H1 (cell line): ENCODE results near the gene CCDC83. TPM values are rescaled to one million over a fixed set of nuclear protein-coding genes. Genes with fewer than 3 reads are reported as not detected.

Source experiments
- BACH1 ChIP-seq: IDR thresholded peaks from 2 replicates; pipeline ENCODE4 v1.6.1; 2012; ENCODE audit warnings: low read length, improper control_type of control experiment
- BCL11A ChIP-seq, 2 experiments: IDR thresholded peaks; one replicate each; pipeline ENCODE4 v1.6.1; 2011; ENCODE audit warnings: low read depth in 2 of 2, low read length in 2 of 2, mild to moderate bottlenecking in 2 of 2
- CBX8 ChIP-seq: fragments of 300-800, 300-1000 bp; sonication (generic); IDR thresholded peaks from 2 replicates; pipeline ENCODE4 v1.7.1; 2016; ENCODE audit warnings: low read depth, low read length, borderline replicate concordance
- GABPA ChIP-seq: IDR thresholded peaks from 2 replicates; pipeline ENCODE4 v1.6.1; 2011; ENCODE audit warnings: mild to moderate bottlenecking, low read length, moderate library complexity, borderline replicate concordance; ENCODE audit not compliant: insufficient read depth
- JUN ChIP-seq: IDR thresholded peaks from 2 replicates; pipeline ENCODE4 v1.6.1; 2011; ENCODE audit warnings: low read depth, mild to moderate bottlenecking, improper control_type of control experiment, low read length
- KDM1A ChIP-seq: fragments of 200-600, 300-600 bp; sonication (generic); IDR thresholded peaks from 2 replicates; pipeline ENCODE4 v1.7.1; 2016; ENCODE audit warnings: mild to moderate bottlenecking, low read length, borderline replicate concordance
- KDM5A ChIP-seq: fragments of 200-600 bp; IDR thresholded peaks from 2 replicates; pipeline ENCODE4 v1.7.1; 2012; ENCODE audit warnings: mild to moderate bottlenecking, low read length, inconsistent platforms, mixed read lengths
- PHF8 ChIP-seq: fragments of 200-600 bp; sonication (generic); conservative IDR thresholded peaks from 2 replicates; pipeline ENCODE4 v1.7.1; 2012; ENCODE audit warnings: low read depth, mild to moderate bottlenecking, inconsistent platforms, low read length, moderate library complexity
- POLR2A ChIP-seq, 2 experiments: IDR thresholded peaks; 1 replicate in 1 of 2; 2 replicates in 1 of 2; pipeline ENCODE4 v1.6.1; 2011; ENCODE audit warnings: low read depth in 2 of 2, low read length in 2 of 2, mild to moderate bottlenecking in 2 of 2; ENCODE audit errors: control extremely low read depth in 1 of 2
- RBBP5 ChIP-seq: IDR thresholded peaks from 2 replicates; pipeline ENCODE4 v1.7.1; 2012; ENCODE audit warnings: low read depth, mild to moderate bottlenecking, inconsistent platforms, low read length, moderate library complexity, borderline replicate concordance
- RFX5 ChIP-seq: IDR thresholded peaks from 2 replicates; pipeline ENCODE4 v1.6.1; 2011; ENCODE audit warnings: low read depth, low read length, improper control_type of control experiment, borderline replicate concordance
- RNF2 ChIP-seq: fragments of 200-900, 300-1000 bp; sonication (generic); IDR thresholded peaks from 2 replicates; pipeline ENCODE4 v1.7.1; 2016; ENCODE audit warnings: borderline replicate concordance, low read depth, mild to moderate bottlenecking, antibody characterized with exemption, low read length; ENCODE audit not compliant: poor library complexity, severe bottlenecking; ENCODE audit errors: missing control alignments
- RXRA ChIP-seq: IDR thresholded peaks from 2 replicates; pipeline ENCODE4 v1.6.1; 2011; ENCODE audit warnings: low read depth, mild to moderate bottlenecking, low read length, moderate library complexity; ENCODE audit not compliant: insufficient read depth
- SIN3A ChIP-seq, 2 experiments: IDR thresholded peaks in 1 of 2; conservative IDR thresholded peaks in 1 of 2; 2 replicates each; pipeline ENCODE4 v1.6.1; 2011 to 2012; ENCODE audit warnings: low read length in 2 of 2, improper control_type of control experiment in 1 of 2, low read depth in 1 of 2, mild to moderate bottlenecking in 1 of 2
- SIX5 ChIP-seq: IDR thresholded peaks from 2 replicates; pipeline ENCODE4 v1.6.1; 2011; ENCODE audit warnings: mild to moderate bottlenecking, low read depth, low read length
- SP2 ChIP-seq: IDR thresholded peaks from 2 replicates; pipeline ENCODE4 v1.6.1; 2012; ENCODE audit warnings: mild to moderate bottlenecking, low read length, inconsistent platforms
- SRF ChIP-seq: IDR thresholded peaks from 2 replicates; pipeline ENCODE4 v1.6.1; 2011; ENCODE audit warnings: mild to moderate bottlenecking, low read depth, low read length, moderate library complexity
- SUZ12 ChIP-seq: fragments of 200-600 bp; sonication (generic); IDR thresholded peaks from 2 replicates; pipeline ENCODE4 v1.6.1; 2012; ENCODE audit warnings: mild to moderate bottlenecking, inconsistent platforms, low read length, moderate library complexity, mixed read lengths
- TAF7 ChIP-seq: optimal IDR thresholded peaks from 2 replicates; pipeline ENCODE3; 2011; ENCODE audit warnings: low read depth, mild to moderate bottlenecking, inconsistent platforms, low read length, moderate library complexity, borderline replicate concordance
- TBP ChIP-seq: IDR thresholded peaks from 2 replicates; pipeline ENCODE4 v1.6.1; 2011; ENCODE audit warnings: low read depth, low read length, improper control_type of control experiment
- YY1 ChIP-seq: IDR thresholded peaks from 2 replicates; pipeline ENCODE4 v1.6.1; 2011; ENCODE audit warnings: low read depth, mild to moderate bottlenecking, low read length
- ZNF274 ChIP-seq: IDR thresholded peaks from 2 replicates; pipeline ENCODE4 v1.7.0; 2012; ENCODE audit warnings: low read length, borderline replicate concordance; ENCODE audit errors: extremely low read depth
- polyA plus RNA-seq, 7 experiments: library from polyadenylated mRNA; depleted of rRNA in 3 of 7; stranded (reverse) in 5 of 7; unstranded in 2 of 7; fragments of >200 nt in 5 of 7; fragments of 200-250 nt in 2 of 7; gene quantifications; 1 replicate in 5 of 7; 2 replicates in 1 of 7; 4 replicates in 1 of 7; pipeline versions ENCODE4 v1.2.1 to v1.2.3, GENCODE V29; 2011 to 2013; ENCODE audit warnings: missing spikeins in 2 of 7, mixed read lengths in 2 of 7
- total RNA-seq: library from RNA; stranded (reverse); fragmentation: NEBNext Ultra II Directional; extraction: Animal tissue kit (Norgen Biotek cat#: 25700); gene quantifications from 2 replicates; pipeline ENCODE4 v1.2.1, GENCODE V29; 2021
- TF ChIP-seq, protein P1 (sequence below): IDR thresholded peaks from 2 replicates; pipeline ENCODE4 v1.6.1; 2011; ENCODE audit warnings: low read depth, mild to moderate bottlenecking, low read length; ENCODE audit not compliant: insufficient read depth
- TF ChIP-seq, protein P2 (sequence below): IDR thresholded peaks from 2 replicates; pipeline ENCODE4 v1.6.1; 2012; ENCODE audit warnings: inconsistent platforms

Gene CCDC83
- total and polyA plus RNA-seq, 2 of the 8 experiments (the other 6 are each of a cell fraction or from before 2014, with no cell fraction given), result not detected

DNA sequence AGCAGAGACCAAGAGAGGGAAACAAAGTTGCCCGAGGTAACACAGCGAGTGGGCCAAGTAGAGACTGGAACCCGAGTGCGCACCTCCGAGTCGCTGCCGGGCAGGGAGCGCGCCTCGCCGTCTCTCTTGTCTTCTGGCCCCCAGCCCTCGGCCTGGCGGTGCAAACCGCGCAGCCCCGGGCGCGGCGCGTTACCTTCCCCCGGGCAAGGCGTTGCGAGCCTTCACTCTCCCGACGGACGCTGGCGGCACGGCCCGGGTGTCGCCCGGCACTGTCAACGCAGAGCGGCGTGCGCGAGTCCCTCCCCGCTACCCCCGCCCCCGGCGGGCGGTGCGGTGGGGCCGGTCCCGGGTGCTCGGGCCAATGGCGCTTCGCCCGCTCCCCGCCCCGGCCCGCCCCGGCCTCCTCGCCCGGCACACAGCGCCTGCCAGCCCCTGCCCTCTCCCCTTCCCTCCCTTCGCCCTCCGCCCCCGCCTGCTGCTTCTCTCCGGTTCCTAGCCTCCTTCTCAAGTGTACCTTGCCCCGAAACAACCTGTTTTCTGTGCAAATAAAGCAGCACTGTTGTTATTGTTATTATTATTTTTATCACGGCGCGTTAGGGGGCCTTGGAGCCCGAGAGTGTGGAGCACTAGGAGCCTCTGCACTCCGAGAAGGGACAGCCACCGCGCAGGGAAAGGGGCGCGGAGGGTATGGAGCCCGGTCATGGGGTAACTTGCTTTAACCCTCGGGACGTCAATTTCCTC lies 44.1 kb upstream of the CCDC83 start, which contains the start of gene SYTL2 (continued):
- TF ChIP-seq BACH1, result no peak
- TF ChIP-seq GABPA, result no peak
- no peak for TF ChIP-seq SUZ12
- TF ChIP-seq POLR2A (IDR thresholded peaks at IDR 0.05; ENCODE audit: control extremely low read depth in 1 of 2, low read depth in 2 of 2, low read length in 2 of 2), result 0 out of 3 replicates have a peak, but pooled peaks of 1 of the 2 experiments have one; percentile 18
- no peak for TF ChIP-seq SP2
- TF ChIP-seq SIN3A (conservative IDR thresholded peaks at IDR 0.05 in 1 of 2, IDR thresholded peaks at IDR 0.05 in 1 of 2; ENCODE audit: low read depth in 1 of 2, low read length in 2 of 2), result no peak; a peak in 1 of 4 replicates
- peak; percentile 35; the same call in 1 of the 2 replicates for TF ChIP-seq TBP
- peak; percentile 17; the same call in 1 of the 2 replicates for TF ChIP-seq YY1
- TF ChIP-seq RBBP5, result peak; percentile 95
- TF ChIP-seq SRF, result no peak
- TF ChIP-seq RFX5, result no peak
- TF ChIP-seq, protein P1, sequence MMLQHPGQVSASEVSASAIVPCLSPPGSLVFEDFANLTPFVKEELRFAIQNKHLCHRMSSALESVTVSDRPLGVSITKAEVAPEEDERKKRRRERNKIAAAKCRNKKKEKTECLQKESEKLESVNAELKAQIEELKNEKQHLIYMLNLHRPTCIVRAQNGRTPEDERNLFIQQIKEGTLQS, result no peak
- TF ChIP-seq ZNF274, result no peak
- TF ChIP-seq SIX5, result no peak
- TF ChIP-seq, protein P2, sequence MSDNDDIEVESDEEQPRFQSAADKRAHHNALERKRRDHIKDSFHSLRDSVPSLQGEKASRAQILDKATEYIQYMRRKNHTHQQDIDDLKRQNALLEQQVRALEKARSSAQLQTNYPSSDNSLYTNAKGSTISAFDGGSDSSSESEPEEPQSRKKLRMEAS, result peak; percentile 88
- TF ChIP-seq RNF2, result no peak
- no peak for TF ChIP-seq CBX8
- TF ChIP-seq KDM1A, result no peak
- no peak for TF ChIP-seq JUN
- no peak for TF ChIP-seq TAF7
- no peak for TF ChIP-seq BCL11A (IDR thresholded peaks at IDR 0.05; ENCODE audit: low read depth in 2 of 2, low read length in 2 of 2)
- TF ChIP-seq KDM5A, result no peak
- peak; percentile 18; the same call in 1 of the 2 replicates for TF ChIP-seq PHF8
- no peak for TF ChIP-seq RXRA
